Gastrocnemius medialis (tissue), 4 donors: ENCODE results near the gene ZKSCAN1.

Source experiments
- CTCF ChIP-seq, 5 experiments: fragments of 450-650 bp in 3 of 5; fragments of 200-600 bp in 2 of 5; sonication (generic) in 2 of 5; IDR thresholded peaks in 4 of 5; conservative IDR thresholded peaks in 1 of 5; 1 replicate in 4 of 5; 2 replicates in 1 of 5; pipeline ENCODE4 v1.5.1; 2016 to 2019; ENCODE audit warnings: antibody characterized with exemption in 5 of 5, mild to moderate bottlenecking in 3 of 5, moderate library complexity in 3 of 5
- POLR2A ChIP-seq, 2 donors: fragments of 450-650 bp; IDR thresholded peaks; one replicate each; pipeline ENCODE4 v1.6.1; 2017; ENCODE audit warnings: antibody characterized with exemption in 2 of 2, mild to moderate bottlenecking in 2 of 2, moderate library complexity in 2 of 2

DNA sequence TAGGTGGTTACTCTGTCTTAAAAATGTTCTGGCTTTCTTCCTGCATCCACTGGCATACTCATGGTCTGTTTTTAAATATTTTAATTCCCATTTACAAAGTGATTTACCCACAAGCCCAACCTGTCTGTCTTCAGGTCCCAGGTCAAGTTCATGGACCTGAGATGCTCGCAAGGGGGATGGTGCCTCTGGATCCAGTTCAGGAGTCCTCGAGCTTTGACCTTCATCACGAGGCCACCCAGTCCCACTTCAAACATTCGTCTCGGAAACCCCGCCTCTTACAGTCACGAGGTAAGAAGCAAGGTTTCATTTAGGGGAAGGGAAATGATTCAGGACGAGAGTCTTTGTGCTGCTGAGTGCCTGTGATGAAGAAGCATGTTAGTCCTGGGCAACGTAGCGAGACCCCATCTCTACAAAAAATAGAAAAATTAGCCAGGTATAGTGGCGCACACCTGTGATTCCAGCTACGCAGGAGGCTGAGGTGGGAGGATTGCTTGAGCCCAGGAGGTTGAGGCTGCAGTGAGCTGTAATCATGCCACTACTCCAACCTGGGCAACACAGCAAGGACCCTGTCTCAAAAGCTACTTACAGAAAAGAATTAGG lies 8.7 kb downstream of the ZKSCAN1 start:
- TF ChIP-seq CTCF (IDR thresholded peaks at IDR 0.05 in 4 of 5, conservative IDR thresholded peaks at IDR 0.05 in 1 of 5) (no peak), POLR2A (IDR thresholded peaks at IDR 0.05) (no peak)
